ENCODE data around the gene PCK1.

- no peak for TF ChIP-seq EZH2phosphoT487 (IDR thresholded peaks at IDR 0.05; ENCODE audit: insufficient read depth, low read depth)
- TF ChIP-seq EZH2 (IDR thresholded peaks at IDR 0.05; ENCODE audit: insufficient read depth, poor library complexity, severe bottlenecking) = no peak
These were observed 1.0 kb upstream of the PCK1 start for GRCh38 chr20:57559658-57560553.

All from GM23248 (cell line).